Activated T-cell treated with anti-CD3 and anti-CD28 coated beads for 24 hours (primary cell): ENCODE data around the gene IL24.

Source experiments
- DNase-seq: peaks from one replicate; pipeline ENCODE4 v3.0.0-alpha.2; 2020; ENCODE audit warnings: low read depth

IL24 gene

DNA sequence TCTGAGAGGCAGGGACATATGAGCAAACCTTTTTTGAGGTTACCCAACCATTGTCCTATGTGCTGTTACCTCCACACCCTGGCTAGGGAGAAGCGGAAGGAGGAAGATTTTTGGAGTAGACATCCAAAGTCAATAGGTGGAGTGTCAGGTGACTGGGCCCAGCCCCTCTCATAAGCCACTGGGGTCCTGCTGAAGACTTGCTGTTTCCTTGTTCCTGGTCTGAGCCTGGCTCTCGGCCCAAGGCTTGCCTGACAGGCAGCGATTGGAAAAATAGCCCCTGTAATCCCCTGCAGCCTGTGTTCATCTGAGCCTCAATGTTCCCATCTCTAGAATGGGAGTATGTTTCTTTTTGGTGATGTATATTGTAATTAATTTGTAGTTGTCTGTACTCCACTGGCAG lies 55.9 kb downstream of the IL24 start:
- DNase-seq = no peak

DNA sequence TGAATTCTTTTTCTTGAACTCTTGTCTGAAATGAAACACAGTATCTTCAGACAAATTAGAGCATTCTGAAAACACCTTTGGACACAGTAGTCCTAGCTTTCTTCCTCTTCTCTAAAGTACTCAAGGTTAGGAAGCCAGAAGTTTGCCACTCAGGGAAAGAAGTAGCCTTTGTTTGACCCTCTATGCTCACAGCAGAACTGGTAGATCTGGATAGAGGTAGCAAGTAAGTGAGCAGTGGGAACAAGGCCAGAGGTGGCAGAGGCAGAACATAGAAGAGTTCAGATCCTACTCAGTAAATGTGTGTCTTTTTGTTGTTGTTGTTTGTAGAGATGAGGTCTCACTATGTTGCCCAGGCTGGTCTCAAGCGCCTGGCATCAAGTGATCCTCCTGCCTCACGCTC lies 56.4 kb downstream of the IL24 start:
- DNase-seq = no peak
